BJ (cell line): ENCODE data around the gene RBM41. TPM values are rescaled to one million over a fixed set of nuclear protein-coding genes. Genes with fewer than 3 reads are reported as not detected.
"Not testable (repeated sequence)": the region's sequence is repeated elsewhere in the genome, so short reads cannot be mapped to it uniquely, and the experiment has no call there.

Experiments
- CTCF ChIA-PET: fragments of 350-600 bp; formaldehyde crosslinking; extraction: SDS; loops from one replicate; lab custom pipeline; 2021; ENCODE audit warnings: antibody characterized with exemption, inconsistent platforms; lab: Yijun Ruan, JAX
- POLR2A ChIA-PET: fragments of 300-600 bp; sonication (Branson Sonifier 250); formaldehyde crosslinking; extraction: SDS; loops from one replicate; lab custom pipeline; 2021; ENCODE audit warnings: antibody characterized with exemption; lab: Charles Lee
- DNase-seq: peaks from one replicate; pipeline ENCODE4 v3.0.0-alpha.2; 2011; ENCODE audit warnings: low read depth
- H3K27me3 ChIP-seq: 2 replicates; pipeline ENCODE4 v1.6.0; 2011; ENCODE audit warnings: low read length; ENCODE audit not compliant: control insufficient read depth, insufficient read depth
- H3K36me3 ChIP-seq: 2 replicates; pipeline ENCODE4 v1.5.1; 2011; ENCODE audit warnings: low read length; ENCODE audit not compliant: control insufficient read depth, insufficient read depth
- H3K4me3 ChIP-seq: 2 replicates; pipeline ENCODE4 v1.5.1; 2011; ENCODE audit warnings: low read depth, mild to moderate bottlenecking, control low read depth, low read length
- polyA plus RNA-seq: library from polyadenylated mRNA; depleted of rRNA; stranded (reverse); fragments of >200 nt; gene quantifications from 2 replicates; pipeline ENCODE4 v1.2.3, GENCODE V29; 2011
- TF ChIP-seq, protein P1 (sequence below): IDR thresholded peaks from 2 replicates; pipeline ENCODE4 v1.5.1; 2011; ENCODE audit warnings: low read depth, mild to moderate bottlenecking, control low read depth, inconsistent platforms, low read length, moderate library complexity; ENCODE audit not compliant: insufficient read depth

RBM41 gene
- polyA plus RNA-seq, 1 experiment = 3.0 TPM

- ChIA-PET CTCF (no interaction called here), POLR2A (no interaction called here)
- TF ChIP-seq, protein P1, sequence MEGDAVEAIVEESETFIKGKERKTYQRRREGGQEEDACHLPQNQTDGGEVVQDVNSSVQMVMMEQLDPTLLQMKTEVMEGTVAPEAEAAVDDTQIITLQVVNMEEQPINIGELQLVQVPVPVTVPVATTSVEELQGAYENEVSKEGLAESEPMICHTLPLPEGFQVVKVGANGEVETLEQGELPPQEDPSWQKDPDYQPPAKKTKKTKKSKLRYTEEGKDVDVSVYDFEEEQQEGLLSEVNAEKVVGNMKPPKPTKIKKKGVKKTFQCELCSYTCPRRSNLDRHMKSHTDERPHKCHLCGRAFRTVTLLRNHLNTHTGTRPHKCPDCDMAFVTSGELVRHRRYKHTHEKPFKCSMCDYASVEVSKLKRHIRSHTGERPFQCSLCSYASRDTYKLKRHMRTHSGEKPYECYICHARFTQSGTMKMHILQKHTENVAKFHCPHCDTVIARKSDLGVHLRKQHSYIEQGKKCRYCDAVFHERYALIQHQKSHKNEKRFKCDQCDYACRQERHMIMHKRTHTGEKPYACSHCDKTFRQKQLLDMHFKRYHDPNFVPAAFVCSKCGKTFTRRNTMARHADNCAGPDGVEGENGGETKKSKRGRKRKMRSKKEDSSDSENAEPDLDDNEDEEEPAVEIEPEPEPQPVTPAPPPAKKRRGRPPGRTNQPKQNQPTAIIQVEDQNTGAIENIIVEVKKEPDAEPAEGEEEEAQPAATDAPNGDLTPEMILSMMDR = no peak
- Histone ChIP-seq H3K36me3 (no peaks in the 10 kb centered on the region), H3K4me3 (no peak overlapping the region), H3K27me3 (no peaks in the 10 kb centered on the region)
- no peak for DNase-seq
These were observed 42.5 kb downstream of the RBM41 start for GRCh38 chrX:107076158-107076557.

DNA sequence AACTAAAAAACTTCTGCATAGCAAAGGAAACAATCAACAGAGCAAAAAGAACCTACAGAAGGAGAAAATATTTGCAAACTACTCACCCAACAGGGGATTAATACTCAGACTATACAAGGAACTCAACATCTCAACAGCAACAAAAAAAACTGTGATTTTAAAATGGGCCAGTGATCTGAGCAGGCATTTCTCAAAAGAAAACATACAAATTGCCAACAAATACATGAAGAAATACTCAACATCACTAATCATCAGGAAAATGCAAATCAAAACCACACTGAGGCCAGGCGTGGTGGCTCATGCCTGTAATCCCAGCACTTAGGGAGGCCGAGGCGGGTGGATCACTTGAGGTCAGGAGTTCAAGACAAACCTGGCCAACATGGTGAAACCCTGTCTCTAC, 60.9 kb downstream of the RBM41 start:
- POLR2A ChIA-PET, CTCF ChIA-PET, H3K36me3 ChIP-seq, H3K4me3 ChIP-seq, DNase-seq, H3K27me3 ChIP-seq: not testable (repeated sequence)

DNA sequence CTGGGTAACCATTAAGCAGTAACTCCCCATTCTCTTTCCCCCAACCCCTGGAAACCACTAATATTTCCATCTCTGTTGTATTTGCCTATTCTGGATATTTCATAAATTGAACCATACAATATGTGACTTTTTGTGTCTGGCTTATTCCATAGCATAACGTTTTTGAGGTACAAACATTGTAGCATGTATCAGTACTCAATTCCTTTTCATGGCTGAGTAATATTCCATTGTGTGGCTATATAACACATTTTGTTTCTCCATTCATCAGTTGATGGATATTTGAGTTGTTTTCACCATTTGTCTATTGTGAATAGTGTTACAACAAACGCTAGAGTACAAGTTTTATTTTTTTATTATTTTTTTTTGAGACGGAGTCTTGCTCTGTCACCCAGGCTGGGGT, 63.6 kb downstream of the RBM41 start:
- no peak for DNase-seq
- ChIA-PET POLR2A (no interaction called here), CTCF (no interaction called here)
- H3K27me3 ChIP-seq = no peaks in the 10 kb centered on the region
- H3K36me3 ChIP-seq = no peaks in the 10 kb centered on the region
- no peak overlapping the region for H3K4me3 ChIP-seq
- TF ChIP-seq, protein P1 = no peak

DNA sequence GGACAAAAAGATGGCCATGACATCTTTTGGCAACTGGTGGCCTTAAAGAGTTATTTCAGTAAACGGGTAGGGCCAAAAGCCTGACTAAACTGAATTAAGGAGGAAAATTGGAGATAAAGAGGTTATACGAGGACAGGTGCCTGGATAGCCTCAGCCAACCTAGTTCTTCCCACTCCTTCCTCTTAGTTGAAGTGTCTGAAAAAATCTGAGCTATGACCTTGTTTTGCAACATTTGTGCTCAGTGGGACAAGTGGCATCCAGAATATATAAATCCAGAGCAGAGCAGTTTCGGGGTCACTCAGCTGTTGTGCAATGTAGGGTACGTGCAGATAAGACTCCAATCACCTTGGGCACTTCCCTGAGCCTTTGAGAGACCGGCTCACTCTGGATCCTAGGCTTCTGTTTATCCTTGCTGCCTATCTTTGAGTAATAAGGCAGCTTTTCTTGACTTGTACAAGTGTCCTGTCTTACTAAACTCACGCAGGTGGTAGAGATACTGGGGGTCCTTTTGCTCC, 68.4 kb downstream of the RBM41 start:
- Histone ChIP-seq H3K36me3 (no peaks in the 10 kb centered on the region), H3K27me3 (no peaks in the 10 kb centered on the region), H3K4me3 (no peak overlapping the region)
- no peak for DNase-seq
- ChIA-PET CTCF (interaction anchor here (0.9 to 1.3 kb wide), 2 partner anchors 14 to 25 kb away, joined by 3 read pairs; no protein-coding TSS in a partner anchor), POLR2A (no interaction called here)
- TF ChIP-seq, protein P1 = no peak

GRCh38 chrX:107047622-107048021, 71.0 kb downstream of the RBM41 start:
- CTCF ChIA-PET = no interaction called here
- no peak for DNase-seq

GRCh38 chrX:107029752-107030151, 88.9 kb downstream of the RBM41 start:
- no peaks in the 10 kb centered on the region for H3K27me3 ChIP-seq
- H3K36me3 ChIP-seq = no peaks in the 10 kb centered on the region
- ChIA-PET CTCF (no interaction called here), POLR2A (no interaction called here)
- TF ChIP-seq, protein P1 = no peak
- no peak for DNase-seq
- no peak overlapping the region for H3K4me3 ChIP-seq

More at GRCh38 chrX:107047622-107048021, 71.0 kb downstream of the RBM41 start:
- TF ChIP-seq, protein P1 = no peak
- POLR2A ChIA-PET = no interaction called here
- Histone ChIP-seq H3K4me3 (no peak overlapping the region), H3K27me3 (no peaks in the 10 kb centered on the region), H3K36me3 (no peaks in the 10 kb centered on the region)
